GM21825 (cell line): Measurements from ENCODE around the gene ORM2.

Experiments used
- ATAC-seq: cut with Tn5 transposase; IDR thresholded peaks from one replicate; pipeline ENCODE4 v1.9.1; 2021; ENCODE audit warnings: mild to moderate bottlenecking, moderate library complexity; ENCODE audit not compliant: unreplicated experiment

Gene ORM2

DNA sequence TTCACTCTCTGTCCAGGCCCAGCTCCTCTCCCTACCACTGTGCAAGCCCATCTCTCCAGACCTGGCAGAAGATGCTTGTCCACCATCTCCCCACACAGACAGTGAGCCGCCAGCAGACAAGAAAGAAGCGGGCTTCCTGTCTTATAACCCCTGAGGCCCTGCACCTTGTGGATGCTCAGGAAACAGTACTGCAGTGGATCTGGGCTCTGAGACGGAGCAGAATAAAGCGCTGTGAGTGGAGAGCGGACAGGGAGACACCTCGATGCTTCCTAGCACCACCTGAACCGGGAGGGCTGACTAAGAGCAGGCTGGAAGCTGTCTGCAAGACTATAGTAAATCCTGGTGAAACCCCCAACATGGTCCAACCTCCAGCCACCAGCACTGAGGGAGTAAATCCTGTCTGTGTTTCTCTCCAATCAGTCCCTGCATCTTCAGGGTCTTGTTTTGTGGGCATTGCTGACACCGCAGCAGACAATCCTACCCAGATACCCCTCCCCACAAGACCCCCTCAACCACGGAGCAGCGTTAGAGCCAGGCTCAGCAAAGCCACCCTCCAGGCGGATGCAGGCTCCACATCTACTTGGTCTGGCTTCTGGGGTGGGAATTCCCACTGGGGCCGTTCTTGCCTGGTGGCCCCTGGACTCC is 18.7 kb downstream of the ORM2 start:
- no peak for ATAC-seq

- peak; percentile 94 for ATAC-seq
Observed at GRCh38 chr9:114348906-114349482, 19.3 kb downstream of the ORM2 start.

- ATAC-seq: no peak
Observed at GRCh38 chr9:114349713-114350480, 20.2 kb downstream of the ORM2 start.

GRCh38 chr9:114350636-114351401 is 21.1 kb downstream of the ORM2 start:
- no peak for ATAC-seq

GRCh38 chr9:114351932-114352331 is 22.3 kb downstream of the ORM2 start:
- ATAC-seq: no peak

DNA sequence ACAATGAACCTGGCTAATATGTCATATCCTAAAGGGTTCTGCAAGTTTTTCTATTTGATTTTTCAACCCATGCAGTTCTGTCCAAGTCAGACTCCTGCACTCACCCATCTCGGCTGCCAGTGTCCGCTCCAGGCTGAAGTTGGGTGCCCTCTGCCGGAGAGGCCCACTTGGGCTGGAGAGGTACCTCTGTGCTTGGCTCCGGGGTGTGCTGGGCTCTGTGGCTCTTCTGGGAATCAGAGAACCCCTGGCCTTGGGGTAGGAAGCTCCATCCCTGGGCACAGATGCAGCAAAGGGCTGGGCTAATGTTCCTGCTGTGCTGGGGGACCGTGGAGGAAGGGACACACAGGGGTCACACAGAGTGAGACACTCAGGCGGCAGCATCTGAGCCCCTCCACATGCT is 26.2 kb downstream of the ORM2 start:
- no peak for ATAC-seq

GRCh38 chr9:114356792-114357191 is 27.1 kb downstream of the ORM2 start:
- ATAC-seq: no peak

- no peak for ATAC-seq
Observed at GRCh38 chr9:114357360-114357759, 27.7 kb downstream of the ORM2 start.

GRCh38 chr9:114357911-114358328 is 28.3 kb downstream of the ORM2 start:
- no peak for ATAC-seq

- ATAC-seq: no peak
Observed at GRCh38 chr9:114359801-114360200, 30.1 kb downstream of the ORM2 start.

- ATAC-seq: no peak
Observed at GRCh38 chr9:114361542-114361941, 31.9 kb downstream of the ORM2 start.

DNA sequence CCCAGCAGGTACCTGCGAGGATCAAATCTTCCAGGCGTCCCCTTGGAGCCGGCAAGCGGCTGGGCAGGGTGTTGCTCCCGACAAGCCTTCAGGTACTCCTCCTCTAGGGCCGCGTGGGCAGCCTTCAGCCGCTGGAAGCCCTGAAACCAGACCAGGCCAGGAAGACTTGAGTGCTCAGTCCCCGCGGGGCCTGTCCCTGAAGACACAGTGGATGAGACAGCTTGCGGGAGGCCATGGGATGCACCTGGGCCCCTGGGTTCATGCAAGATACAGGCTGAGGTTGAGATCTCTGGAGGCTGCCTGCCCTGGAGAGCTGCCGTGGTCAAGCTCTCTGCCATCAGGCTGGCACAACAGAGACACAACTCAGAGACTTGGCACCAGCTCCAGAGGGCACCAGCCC is 32.7 kb downstream of the ORM2 start:
- no peak for ATAC-seq

DNA sequence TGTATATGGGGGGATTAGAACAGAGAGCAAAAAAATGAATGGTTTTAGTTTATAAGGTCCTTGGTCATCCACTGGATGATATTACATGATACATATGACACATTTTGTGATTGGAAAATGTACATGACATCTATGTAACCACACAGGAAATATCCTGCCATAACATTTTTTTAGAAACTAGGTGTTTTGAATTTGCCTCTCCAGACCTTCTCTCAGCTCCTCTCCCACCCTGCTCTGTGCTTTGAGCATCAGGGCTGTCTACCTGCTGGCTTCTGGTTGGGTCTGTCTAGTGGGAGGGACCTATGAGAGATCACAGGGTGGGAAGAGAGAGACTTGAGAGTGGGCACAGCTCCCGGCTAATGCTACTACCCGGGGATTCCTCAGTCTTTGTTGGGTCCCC is 33.8 kb downstream of the ORM2 start:
- ATAC-seq: no peak

DNA sequence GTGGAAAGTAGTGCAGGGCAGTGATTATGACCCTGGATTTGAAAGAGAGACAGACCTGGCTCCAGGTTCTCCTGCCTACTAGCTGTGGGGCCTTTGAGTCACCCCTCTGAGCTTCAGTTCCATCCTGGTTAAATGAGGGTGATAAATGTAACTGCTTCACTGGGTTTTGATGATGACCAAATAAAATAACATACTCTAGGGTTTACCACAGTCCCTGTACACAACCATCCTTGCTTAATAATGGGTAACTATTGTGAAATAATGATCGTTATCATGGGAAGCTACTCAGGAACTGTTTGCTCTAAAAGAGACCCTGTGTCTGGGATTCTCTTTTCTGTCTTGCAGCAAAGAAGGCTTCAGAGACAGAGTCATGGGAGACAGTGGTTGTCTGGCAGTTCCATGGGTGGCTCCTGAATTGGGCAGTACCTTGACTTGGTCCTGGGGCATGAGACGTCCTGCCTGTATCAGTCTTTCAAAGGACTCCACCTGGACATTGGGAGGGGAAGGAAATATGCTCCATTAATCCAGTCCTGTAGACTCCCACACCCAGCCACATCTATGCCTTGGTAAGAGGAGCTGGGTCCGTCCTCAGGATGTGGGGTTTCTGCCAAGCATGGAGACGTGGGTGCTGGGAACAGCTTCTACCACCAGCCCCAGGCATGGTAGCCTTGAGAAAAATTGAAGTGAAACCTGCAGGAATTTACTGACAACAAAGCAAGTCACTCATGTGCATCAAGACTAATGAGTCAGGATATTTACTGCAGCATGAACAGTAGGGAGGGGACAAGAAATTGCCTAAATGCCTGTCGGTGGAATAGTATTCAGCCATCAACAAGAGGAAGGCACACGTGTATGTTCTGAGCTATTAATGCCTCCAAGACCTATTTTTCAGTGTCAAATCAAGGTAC is 34.7 kb downstream of the ORM2 start:
- ATAC-seq: no peak

GRCh38 chr9:114365194-114365593 is 35.5 kb downstream of the ORM2 start:
- ATAC-seq: no peak

DNA sequence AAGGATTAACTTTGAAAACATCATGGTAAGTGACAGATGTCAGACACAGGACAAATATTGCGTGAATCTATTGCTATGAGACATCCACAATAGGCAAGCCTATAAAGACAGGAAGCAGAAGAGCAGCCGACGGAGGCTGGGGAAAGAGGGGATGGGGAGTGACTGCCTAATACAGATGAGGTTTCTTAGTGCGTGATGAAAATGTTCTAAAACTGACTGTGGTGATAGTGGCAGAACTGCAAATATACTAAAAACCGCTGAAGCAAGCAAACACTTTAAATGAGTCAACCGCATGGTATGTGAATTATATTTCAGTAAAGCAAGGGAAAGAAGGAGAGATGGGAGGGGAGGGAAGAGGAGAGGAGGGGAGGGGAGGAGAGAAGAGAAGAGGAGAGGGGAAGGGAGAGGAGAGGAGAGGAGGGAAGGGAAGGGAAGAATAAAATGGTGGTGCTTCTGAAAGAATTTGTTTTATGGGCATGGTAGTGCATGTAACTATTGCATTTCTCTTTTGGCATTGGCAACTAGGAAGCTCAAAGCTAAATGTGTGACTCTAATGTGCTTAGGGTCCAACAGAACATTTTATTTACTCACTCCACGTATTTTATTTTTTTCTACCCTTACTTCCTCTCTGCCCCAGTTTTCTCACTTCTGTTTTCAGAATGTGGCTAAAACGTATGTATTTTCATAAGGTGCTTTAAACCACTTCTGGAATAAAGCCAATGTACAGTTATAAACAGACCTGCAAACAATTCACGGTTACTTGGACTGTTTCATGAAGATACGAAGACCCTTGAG is 36.9 kb downstream of the ORM2 start:
- peak; percentile 38 for ATAC-seq

DNA sequence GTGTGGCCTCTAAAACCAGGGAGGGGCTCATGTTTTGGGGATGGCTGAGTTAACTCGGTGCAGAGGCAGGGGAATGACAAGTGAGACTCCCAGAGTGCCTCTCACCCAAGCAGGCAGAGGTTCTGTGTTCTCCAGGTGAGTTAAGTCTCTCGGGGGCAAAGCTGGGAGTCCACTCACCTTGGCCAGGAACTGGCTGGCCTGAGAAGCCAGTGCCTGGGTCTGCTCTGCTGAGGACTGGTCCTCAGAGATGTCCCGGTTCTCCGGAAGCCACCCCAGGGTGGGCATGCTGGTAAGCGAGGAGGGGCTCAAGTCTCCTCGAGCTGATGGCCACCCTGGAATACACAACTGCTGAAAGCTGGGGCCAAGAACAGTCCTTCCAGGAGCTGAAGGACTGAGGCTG is 37.7 kb downstream of the ORM2 start:
- ATAC-seq: no peak

DNA sequence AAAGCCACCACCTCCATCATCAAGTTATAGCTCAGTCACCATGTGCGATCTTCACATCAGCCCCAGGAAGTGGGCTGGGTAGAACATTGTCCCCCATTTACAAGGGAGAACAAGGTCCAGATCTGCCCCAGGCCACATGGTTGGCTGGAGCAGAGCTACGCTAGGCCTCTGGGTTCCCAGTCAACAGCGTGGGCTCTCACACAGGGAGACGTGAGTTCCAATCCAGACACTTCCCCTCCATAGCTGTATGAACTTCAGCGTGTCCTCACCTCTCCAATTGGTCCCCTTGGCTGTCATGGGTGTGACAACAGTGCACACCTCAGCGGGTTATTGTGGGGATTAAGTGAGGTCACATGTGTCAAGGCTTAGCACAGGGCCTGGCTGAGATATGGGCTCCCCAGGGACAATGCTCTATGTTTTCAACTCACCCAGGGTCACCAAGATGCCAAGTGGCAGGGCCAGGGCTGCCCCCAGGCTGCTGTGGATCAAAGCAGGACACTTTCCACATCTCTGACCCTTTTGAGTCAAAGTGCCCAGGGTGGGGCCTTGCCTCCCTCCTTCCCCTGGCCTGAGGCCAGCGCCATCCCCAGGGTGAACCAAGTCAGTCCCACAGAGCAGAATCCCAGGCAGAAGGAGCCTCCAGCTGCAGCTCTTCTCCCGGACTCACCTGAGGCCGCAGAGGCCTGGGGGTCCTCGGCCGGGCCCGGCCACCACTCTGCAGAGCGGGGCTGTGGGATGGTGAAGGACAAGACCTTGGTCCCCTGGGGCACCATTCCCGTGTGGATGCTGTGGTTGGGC is 38.3 kb downstream of the ORM2 start:
- ATAC-seq: no peak
